IPS-20b (cell line): ENCODE results near the gene SPON1.

Source experiments
- H3K27ac ChIP-seq: one replicate; pipeline ENCODE4 v1.5.1; 2013; ENCODE audit warnings: low read length
- H3K27me3 ChIP-seq: 2 replicates; pipeline ENCODE4 v1.6.1; 2013; ENCODE audit warnings: mild to moderate bottlenecking, low read length, inconsistent platforms; ENCODE audit not compliant: insufficient read depth
- H3K36me3 ChIP-seq: 2 replicates; pipeline ENCODE4 v1.6.1; 2013; ENCODE audit warnings: low read depth, mild to moderate bottlenecking, inconsistent platforms, low read length, moderate library complexity; ENCODE audit not compliant: insufficient read depth
- H3K4me1 ChIP-seq: 2 replicates; pipeline ENCODE4 v1.6.1; 2013; ENCODE audit warnings: mild to moderate bottlenecking, control low read depth, inconsistent platforms, low read length, moderate library complexity; ENCODE audit not compliant: insufficient read depth
- H3K4me3 ChIP-seq: 2 replicates; pipeline ENCODE4 v1.5.1; 2013; ENCODE audit warnings: mild to moderate bottlenecking, low read length, inconsistent platforms
- H3K9ac ChIP-seq: 2 replicates; pipeline ENCODE4 v1.6.1; 2013; ENCODE audit warnings: low read depth, mild to moderate bottlenecking, inconsistent platforms, low read length, moderate library complexity
- H3K9me3 ChIP-seq: 2 replicates; pipeline ENCODE4 v1.6.1; 2013; ENCODE audit warnings: mild to moderate bottlenecking, low read depth, low read length, inconsistent platforms; ENCODE audit not compliant: insufficient read depth

SPON1 gene

GRCh38 chr11:14184028-14184940, 221.8 kb downstream of the SPON1 start:
- Histone ChIP-seq H3K9ac (no peak overlapping the region), H3K27ac (no peak overlapping the region), H3K4me1 (peaks cover 6% of the 10 kb centered on the region), H3K4me3 (no peak overlapping the region), H3K9me3 (no peaks in the 10 kb centered on the region), H3K36me3 (no peaks in the 10 kb centered on the region), H3K27me3 (no peaks in the 10 kb centered on the region)

DNA sequence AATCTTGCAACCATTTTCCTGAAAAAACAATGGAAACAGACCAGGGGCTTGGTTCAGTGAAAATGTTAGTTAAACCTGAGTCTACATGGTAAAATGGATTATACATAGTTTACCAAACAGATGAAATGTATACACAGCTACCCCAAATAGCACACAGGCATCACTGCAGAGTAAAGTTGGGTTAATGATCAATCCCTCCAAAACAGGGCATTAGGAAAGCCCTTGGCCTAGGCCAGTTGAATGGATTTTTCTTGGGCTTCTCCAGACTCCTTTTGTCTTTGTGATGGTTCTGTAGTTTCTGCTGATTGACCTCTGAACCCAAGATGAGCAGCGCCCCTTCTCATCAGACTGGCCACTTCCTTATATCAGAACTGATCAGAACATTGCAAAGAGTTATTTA, 222.9 kb downstream of the SPON1 start:
- H3K4me1 ChIP-seq = no peaks in the 10 kb centered on the region
- no peaks in the 10 kb centered on the region for H3K27me3 ChIP-seq
- H3K36me3 ChIP-seq = no peaks in the 10 kb centered on the region
- no peaks in the 10 kb centered on the region for H3K9me3 ChIP-seq
- H3K4me3 ChIP-seq = no peak overlapping the region
- H3K9ac ChIP-seq = no peak overlapping the region
- no peak overlapping the region for H3K27ac ChIP-seq

GRCh38 chr11:14186046-14186775, 223.7 kb downstream of the SPON1 start:
- H3K27me3 ChIP-seq = no peaks in the 10 kb centered on the region
- no peaks in the 10 kb centered on the region for H3K9me3 ChIP-seq
- H3K4me1 ChIP-seq = no peaks in the 10 kb centered on the region
- no peaks in the 10 kb centered on the region for H3K36me3 ChIP-seq
- no peak overlapping the region for H3K4me3 ChIP-seq
- no peak overlapping the region for H3K27ac ChIP-seq
- no peak overlapping the region for H3K9ac ChIP-seq

GRCh38 chr11:14189874-14190273, 227.4 kb downstream of the SPON1 start:
- no peaks in the 10 kb centered on the region for H3K9me3 ChIP-seq
- H3K4me1 ChIP-seq = no peaks in the 10 kb centered on the region
- H3K4me3 ChIP-seq = no peak overlapping the region
- no peak overlapping the region for H3K27ac ChIP-seq
- no peak overlapping the region for H3K9ac ChIP-seq
- no peaks in the 10 kb centered on the region for H3K36me3 ChIP-seq
- H3K27me3 ChIP-seq = no peaks in the 10 kb centered on the region

GRCh38 chr11:14190992-14191778, 228.7 kb downstream of the SPON1 start:
- no peak overlapping the region for H3K27ac ChIP-seq
- no peaks in the 10 kb centered on the region for H3K9me3 ChIP-seq
- no peaks in the 10 kb centered on the region for H3K4me1 ChIP-seq
- no peak overlapping the region for H3K4me3 ChIP-seq
- H3K27me3 ChIP-seq = no peaks in the 10 kb centered on the region
- H3K9ac ChIP-seq = no peak overlapping the region
- no peaks in the 10 kb centered on the region for H3K36me3 ChIP-seq

GRCh38 chr11:14193644-14194043, 231.1 kb downstream of the SPON1 start:
- H3K4me3 ChIP-seq = no peak overlapping the region
- no peaks in the 10 kb centered on the region for H3K4me1 ChIP-seq

DNA sequence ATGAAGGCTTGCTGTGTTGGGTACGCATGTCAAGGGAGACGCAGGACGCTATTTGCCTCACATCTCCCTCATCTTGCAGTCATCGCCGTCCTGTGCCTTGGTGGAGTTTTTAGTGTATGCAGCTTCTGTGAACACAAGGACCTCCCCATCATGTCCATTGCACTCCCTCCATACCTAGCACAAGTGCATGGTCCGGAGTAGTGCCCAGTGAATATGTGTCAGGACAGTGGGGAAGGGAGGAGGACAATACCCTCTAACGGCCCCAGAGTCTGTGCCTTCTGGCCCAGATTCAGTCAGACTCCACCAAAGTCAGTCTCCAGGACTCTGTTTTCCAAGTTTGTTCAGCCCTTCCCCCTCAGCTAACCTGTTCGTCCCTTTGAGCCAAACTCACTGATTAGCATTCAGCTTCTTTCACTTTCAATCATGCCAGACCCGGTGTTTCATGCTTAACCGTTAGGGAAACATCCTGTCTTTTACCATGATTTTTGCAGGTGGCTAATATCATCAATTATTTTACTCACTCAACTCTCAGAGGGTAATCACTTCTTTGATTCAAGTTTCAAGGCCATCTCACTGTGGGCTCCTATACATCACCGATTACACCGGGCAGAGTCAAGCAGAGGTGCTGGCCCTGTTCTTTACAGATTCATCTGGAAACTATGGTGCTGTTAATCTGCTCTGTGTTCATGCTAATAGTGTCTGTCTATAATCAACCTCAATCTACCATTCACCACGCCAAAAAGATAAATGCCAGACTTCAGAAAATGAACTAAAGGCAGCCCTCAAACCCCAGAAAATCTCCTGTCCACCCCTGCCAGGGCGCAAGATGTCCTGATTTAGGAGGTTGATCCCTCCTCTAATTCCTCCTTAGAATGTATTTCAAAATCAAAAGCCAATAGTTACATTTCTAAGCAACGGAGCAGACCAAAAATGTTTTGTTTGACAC, 240.0 kb downstream of the SPON1 start:
- no peak overlapping the region for H3K27ac ChIP-seq
- no peaks in the 10 kb centered on the region for H3K9me3 ChIP-seq
- H3K27me3 ChIP-seq = no peaks in the 10 kb centered on the region
- no peak overlapping the region for H3K4me3 ChIP-seq
- no peaks in the 10 kb centered on the region for H3K4me1 ChIP-seq
- no peaks in the 10 kb centered on the region for H3K36me3 ChIP-seq
- no peak overlapping the region for H3K9ac ChIP-seq

More at GRCh38 chr11:14193644-14194043, 231.1 kb downstream of the SPON1 start:
- Histone ChIP-seq H3K9me3 (no peaks in the 10 kb centered on the region), H3K9ac (no peak overlapping the region), H3K27me3 (no peaks in the 10 kb centered on the region), H3K36me3 (no peaks in the 10 kb centered on the region), H3K27ac (no peak overlapping the region)

GRCh38 chr11:14203321-14203720, 240.8 kb downstream of the SPON1 start:
- H3K36me3 ChIP-seq = no peaks in the 10 kb centered on the region
- H3K27me3 ChIP-seq = no peaks in the 10 kb centered on the region
- H3K4me3 ChIP-seq = no peak overlapping the region
- no peak overlapping the region for H3K27ac ChIP-seq
- no peak overlapping the region for H3K9ac ChIP-seq
- H3K4me1 ChIP-seq = no peaks in the 10 kb centered on the region
- H3K9me3 ChIP-seq = no peaks in the 10 kb centered on the region

GRCh38 chr11:14212986-14213385, 250.5 kb downstream of the SPON1 start:
- Histone ChIP-seq H3K36me3 (no peaks in the 10 kb centered on the region), H3K4me3 (no peak overlapping the region), H3K9ac (no peak overlapping the region), H3K9me3 (no peaks in the 10 kb centered on the region), H3K27ac (no peak overlapping the region), H3K27me3 (no peaks in the 10 kb centered on the region), H3K4me1 (no peaks in the 10 kb centered on the region)

GRCh38 chr11:14218728-14219127, 256.2 kb downstream of the SPON1 start:
- no peak overlapping the region for H3K27ac ChIP-seq
- no peak overlapping the region for H3K9ac ChIP-seq
- H3K4me3 ChIP-seq = no peak overlapping the region
- no peaks in the 10 kb centered on the region for H3K27me3 ChIP-seq
- H3K9me3 ChIP-seq = no peaks in the 10 kb centered on the region
- no peaks in the 10 kb centered on the region for H3K4me1 ChIP-seq
- H3K36me3 ChIP-seq = no peaks in the 10 kb centered on the region
